GOT3 (cell line): ENCODE measurements around the gene RCOR3.
"Not testable (repeated sequence)": the region's sequence is repeated elsewhere in the genome, so short reads cannot be mapped to it uniquely, and the experiment has no call there.

Source experiments
- DNase-seq: peaks from one replicate; lab custom pipeline; 2025; ENCODE audit warnings: mixed read lengths; lab: John Stamatoyannopoulos, UW

RCOR3 gene

DNA sequence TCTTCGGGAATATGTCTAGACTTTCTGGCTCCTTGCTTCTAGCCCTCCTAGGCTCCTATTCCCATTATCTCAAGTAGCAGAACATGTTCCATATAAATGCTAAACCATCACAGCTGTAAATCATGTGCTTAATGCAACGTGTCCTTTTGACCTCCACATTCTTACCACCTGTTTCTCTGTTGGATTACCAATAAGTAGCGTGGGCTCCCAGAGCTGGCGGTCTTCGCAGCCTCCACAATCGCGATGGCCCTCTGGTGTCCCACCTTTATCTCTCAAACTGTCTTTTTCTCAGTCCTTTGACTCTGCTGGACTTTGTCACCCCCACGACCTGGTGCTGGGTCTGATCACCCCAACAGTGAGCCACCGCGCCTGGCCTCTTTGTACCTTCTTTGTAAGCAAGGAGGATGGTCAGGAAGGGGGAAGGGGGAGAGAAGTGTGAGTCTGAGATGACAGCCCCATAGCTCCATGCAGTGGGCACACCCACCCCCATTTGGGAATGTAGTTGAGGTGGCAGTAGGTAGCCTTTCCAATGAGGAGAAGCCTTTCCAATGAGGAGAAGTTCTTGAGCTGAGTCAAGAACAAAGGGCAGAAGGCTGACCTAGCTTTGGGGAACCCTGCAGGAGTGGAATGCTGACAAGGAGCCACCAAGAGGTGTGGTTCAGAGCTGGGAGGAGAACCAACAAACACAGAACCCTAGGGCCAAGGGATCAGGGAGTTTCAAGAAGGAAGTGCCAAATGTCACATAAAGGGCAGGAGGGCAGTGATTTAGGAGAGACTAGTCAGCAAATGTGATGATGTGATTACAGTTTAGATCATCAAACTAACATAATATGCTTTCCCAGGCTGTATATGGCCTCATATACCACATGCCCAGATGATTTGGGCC, 81.7 kb downstream of the RCOR3 start:
- DNase-seq, result no peak

- DNase-seq, result no peak
Observed at GRCh38 chr1:211341999-211342398, 82.8 kb downstream of the RCOR3 start.

- DNase-seq, result no peak
Observed at GRCh38 chr1:211343607-211344006, 84.4 kb downstream of the RCOR3 start.

DNA sequence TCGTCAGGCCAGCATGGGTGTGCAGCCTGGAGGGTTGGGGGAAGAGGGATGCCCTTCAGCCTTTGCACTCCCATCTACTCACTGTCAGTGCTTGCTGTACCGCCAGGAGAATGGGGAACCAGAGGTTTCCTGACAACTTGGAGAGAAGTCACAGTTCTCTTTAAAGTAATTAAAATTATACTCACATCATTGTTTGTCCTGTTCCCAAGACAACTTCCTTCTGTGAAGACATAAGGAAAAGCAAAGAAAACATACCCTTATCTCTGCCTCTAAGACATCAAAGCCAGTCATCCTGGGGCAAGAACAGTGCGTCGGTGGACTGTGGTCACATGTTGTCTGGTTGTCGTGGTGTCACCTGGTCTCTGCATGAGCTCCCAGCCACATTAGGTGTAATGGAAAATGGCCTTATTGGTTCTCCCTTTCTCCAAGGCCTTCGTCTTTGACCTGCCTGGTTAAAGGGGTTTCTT, 85.0 kb downstream of the RCOR3 start:
- no peak for DNase-seq

GRCh38 chr1:211345719-211346118, 86.6 kb downstream of the RCOR3 start:
- no peak for DNase-seq

GRCh38 chr1:211347077-211347844, 88.1 kb downstream of the RCOR3 start:
- DNase-seq, result no peak

DNA sequence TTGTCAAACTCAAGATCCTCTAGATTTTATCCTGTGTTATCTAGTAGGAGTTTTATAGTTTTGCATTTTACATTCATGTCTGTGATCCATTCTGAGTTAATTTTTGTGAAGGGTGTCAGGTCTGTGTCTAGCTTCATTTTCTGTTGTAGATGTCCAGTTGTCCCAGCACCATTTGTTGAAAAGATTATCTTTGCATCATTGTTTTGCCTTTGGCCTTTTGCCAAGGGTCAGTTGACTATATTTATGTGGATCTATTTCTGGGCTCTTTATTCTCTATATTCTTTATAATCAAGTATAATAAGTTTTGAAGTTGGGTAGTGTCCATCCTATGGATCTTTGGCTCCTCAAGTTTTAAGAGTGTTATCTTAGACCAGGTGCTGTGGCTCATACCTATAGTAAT, 89.4 kb downstream of the RCOR3 start:
- no peak for DNase-seq

GRCh38 chr1:211349741-211350140, 90.6 kb downstream of the RCOR3 start:
- DNase-seq, result no peak

GRCh38 chr1:211352055-211352454, 92.9 kb downstream of the RCOR3 start:
- DNase-seq, result not testable (repeated sequence)

DNA sequence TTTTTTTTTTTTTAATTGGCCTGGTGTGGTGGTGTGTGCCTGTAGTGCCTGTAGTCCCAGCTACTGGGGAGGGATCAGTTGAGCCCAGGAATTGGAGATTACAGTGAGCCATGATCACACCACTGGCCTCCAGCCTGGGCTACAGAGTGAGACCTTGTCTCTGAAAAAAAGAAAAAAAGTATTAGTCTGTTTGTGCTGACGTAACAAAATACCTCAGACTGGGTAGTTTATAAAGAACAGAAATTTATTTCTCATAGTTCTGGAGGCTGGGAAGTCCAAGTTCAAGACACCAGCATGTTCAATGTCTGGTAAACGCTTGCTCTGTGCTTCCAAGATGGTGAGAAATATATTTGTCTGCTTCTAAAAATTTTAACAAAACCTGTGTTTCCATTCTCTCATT, 93.3 kb downstream of the RCOR3 start:
- no peak for DNase-seq

DNA sequence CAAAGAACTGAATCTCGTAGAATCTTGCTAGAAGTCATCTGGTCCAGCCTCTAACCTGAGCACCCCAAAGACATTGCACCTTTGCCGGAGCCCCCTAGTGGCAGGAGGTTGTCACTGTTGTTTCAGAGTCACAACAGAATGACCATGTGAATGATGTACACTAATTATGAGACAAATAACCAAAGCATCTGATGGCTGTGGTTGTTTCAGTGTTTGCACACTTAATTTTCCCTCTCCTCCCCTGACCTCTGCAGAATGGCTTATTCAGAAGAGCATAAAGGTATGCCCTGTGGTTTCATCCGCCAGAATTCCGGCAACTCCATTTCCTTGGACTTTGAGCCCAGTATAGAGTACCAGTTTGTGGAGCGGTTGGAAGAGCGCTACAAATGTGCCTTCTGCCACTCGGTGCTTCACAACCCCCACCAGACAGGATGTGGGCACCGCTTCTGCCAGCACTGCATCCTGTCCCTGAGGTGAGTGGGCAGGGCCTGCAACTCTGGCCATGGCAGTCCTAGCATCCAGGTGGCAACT, 93.9 kb downstream of the RCOR3 start:
- no peak for DNase-seq

DNA sequence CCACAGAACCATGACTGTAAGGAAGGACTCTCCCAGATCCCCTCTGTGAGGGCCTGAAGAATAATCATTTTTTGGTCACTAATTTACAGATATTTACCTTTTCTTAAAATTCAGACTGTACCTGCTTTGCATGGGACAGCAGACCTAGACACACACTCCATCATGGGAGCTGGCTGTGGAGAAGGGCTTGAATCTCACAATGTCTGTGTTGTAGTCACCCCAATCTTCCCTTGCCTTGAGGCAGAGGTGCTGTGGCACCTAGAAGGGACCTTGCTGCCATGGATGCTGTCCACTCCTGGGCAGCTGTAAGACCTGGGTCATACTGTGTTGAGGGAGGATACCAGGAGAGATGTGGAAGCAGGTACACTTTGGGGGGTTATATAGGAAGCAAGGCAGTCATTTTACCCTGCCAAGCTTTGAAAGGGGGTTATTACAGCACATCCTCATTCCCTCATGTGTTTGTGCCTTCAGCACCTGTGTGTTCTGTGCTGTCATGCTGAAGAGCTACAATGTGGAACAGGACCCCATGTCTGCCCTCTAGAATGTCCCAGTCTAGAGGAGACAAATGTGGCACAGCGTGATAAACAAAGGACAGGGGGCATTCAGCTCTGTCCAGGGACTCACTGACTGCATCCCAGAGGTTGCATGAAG, 94.5 kb downstream of the RCOR3 start:
- DNase-seq, result no peak

- no peak for DNase-seq
Observed at GRCh38 chr1:211355873-211356272, 96.7 kb downstream of the RCOR3 start.

DNA sequence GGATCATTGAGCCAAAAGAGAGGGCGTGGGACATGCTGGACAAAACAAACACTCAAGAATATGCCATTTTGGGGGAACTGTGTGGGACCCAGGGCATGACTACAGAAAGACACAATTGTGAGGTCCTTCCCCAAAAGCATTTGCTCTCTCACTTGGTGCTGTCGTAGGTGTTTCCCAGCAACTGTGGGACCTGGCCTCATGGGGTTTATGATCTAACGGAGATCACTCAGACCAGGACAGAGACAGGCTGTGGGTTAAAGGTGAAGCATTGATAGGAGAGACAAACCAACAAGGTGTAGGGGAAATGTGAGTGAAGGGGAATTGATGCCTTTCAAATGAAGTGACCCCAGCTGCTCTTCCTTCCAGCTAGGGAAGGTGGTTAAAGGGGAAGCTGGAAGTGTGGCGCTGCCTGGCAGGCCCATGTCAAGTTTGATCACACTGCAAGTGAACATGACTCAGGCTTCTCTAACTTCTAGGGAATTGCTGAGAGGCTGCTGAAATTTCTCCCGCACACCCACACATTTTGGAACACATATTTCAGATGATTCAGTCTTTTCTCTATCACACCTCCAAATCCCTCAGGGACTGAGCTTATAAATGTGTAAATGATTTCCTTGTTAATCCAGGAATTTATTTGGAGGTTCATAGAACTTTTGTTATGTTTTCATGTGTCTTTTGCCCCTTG, 97.7 kb downstream of the RCOR3 start:
- no peak for DNase-seq

- no peak for DNase-seq
Observed at GRCh38 chr1:211358685-211359084, 99.5 kb downstream of the RCOR3 start.

GRCh38 chr1:211359876-211360275, 100.7 kb downstream of the RCOR3 start:
- no peak for DNase-seq

- DNase-seq, result no peak
Observed at GRCh38 chr1:211361202-211361601, 102.0 kb downstream of the RCOR3 start.
